GM18873 (cell line): ENCODE results near the gene AKT1.
"Not testable (repeated sequence)": the region's sequence is repeated elsewhere in the genome, so short reads cannot be mapped to it uniquely, and the experiment has no call there.

Experiments
- ATAC-seq: cut with Tn5 transposase; IDR thresholded peaks from one replicate; pipeline ENCODE4 v1.9.1; 2021; ENCODE audit warnings: mild to moderate bottlenecking, moderate library complexity, moderate number of reproducible peaks; ENCODE audit not compliant: unreplicated experiment, low FRiP score

AKT1 gene

DNA sequence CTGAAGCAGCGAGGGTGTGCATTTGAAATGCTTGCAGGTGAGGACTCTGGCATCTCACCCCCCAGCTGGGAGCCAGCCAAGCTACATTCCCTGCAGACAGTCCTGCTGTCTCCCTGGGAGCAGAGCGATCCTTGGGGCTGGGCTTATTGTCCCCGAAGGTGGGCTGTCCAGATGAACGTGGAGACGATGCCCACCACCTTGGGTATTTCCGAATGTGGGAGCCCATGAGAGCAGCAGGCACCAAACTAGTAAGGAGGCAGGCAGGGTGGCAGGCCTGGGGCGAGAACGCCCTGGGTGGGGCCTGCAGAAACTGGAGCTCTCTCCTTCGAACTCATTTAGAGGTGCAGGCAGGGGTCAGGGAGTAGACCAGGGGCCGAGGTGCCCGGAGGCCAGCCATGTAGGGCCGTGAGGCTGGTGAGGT, 23.8 kb upstream of the AKT1 start:
- ATAC-seq, result no peak

DNA sequence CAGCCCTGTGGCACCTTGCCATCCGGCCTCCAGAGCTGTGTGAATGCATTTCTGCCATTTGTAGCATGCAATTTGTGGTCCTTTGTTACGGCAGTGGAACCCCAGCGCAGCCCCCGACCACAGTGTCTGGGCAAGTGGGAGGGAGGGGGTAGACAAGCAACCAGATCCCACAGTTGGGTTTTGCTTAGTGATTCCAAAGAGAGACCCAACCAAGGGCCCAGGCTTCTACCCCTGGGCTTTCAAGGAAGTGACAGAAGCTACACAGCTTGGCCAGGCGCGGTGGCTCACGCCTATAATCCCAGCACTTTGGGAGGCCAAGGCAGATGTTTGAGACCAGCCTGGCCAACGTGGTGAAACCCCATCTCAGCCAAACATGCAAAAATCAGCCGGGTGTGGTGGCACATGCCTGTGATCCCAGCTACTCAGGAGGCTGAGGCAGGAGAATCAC, 23.2 kb upstream of the AKT1 start:
- ATAC-seq, result no peak

DNA sequence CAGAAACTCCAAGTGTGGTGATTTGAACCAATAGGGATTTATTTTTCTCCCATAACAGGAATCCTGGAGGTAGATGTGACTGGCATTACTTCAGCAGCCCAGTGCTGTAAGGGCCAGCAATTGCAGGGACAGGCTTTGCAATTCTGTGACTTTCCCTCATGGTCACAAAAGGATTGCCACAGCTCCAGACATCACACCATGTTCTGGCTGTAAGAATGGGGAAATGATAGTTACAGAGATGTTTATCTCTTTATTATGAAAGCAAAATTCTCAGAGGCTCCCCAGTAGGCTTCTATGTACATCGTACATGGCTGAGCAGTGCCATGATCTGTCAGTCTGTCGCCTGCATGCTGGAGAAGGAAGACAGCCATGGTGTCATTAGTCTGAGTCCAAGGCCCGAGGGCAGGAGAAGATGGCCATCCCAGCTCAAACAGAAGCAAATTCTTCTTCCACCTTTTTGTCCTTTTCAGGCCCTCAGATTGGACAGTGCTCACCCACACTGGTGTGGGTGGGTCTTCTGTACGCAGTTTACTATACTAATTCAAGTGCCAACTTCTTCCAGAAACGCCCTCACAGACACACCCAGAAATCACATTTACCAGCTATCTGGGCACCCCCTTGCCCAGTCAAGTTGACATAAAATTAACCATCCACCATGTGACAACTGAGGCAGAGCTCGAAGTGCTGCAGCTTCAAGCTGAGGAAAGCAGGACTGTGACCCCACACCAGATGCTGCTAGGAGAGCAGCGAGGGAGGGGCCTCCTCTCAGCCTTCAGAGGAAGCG, 22.6 kb upstream of the AKT1 start:
- no peak for ATAC-seq

DNA sequence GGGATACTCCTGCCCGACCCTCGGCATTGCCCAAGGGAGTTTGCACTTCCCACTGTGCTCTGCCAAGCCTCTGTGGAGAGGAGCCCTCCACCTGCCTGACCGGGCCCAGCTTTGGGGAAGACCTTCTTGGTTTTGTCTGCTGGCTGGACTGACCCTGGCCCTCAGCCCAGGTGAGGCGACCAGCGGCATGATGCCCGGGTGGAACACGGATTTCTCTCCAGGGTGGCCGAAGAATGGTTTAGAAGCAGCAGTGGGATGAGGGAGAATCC, 21.0 kb upstream of the AKT1 start:
- no peak for ATAC-seq

DNA sequence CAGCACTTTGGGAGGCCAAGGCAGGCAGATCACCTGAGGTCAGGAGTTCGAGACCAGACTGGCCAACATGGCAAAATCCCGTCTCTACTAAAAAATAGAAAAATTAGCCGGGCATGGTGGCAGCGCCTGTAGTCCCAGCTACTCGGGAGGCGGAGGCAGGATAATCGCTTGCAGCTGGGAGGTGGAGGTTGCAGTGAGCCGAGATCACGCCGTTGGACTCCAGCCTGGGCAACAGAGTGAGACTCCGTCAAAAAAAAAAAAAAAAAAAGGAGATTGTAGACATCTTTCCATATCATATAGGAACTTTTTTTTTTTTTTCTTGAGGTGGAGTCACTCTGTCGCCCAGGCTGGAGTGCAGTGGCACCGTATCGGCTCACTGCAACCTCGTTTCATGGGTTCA, 19.2 kb upstream of the AKT1 start:
- ATAC-seq, result not testable (repeated sequence)

DNA sequence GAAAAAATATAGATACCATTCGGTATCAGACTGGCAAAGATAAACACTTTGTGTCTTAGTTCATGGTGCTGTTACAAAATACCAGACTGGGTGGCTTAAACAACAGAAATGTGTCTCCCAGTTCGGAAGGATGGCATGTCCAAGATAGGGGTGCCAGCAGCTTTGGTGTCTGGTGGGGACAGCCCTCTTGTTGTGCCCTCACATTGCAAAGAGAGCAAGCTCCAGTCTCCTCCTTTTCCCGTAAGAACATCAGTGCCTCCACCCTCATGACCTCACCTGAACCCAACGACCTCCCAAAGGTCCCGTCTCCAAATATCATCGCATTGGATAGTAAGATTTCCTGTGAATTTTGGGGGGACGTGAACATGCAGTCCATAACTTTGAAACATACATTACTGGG, 17.7 kb upstream of the AKT1 start:
- ATAC-seq, result no peak

DNA sequence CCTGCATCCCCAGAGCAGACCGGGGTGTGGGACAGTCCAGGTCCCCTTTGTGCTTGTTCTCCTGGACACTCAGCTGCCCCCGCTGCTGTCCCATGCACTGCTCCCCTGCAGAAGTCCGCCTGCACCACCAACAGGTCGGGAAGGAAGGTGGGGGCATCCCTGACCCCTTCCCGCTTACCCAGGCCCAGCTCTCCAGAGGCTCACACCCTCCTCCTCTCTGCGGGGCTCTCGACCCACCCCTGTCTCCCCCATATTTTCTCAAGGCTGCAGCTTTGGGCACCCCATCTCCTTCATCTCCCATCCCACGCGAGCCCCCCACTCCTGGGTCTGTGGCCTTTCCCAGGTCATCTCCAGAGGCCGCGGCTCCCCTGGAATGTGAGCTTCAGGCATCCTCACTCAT, 14.8 kb upstream of the AKT1 start:
- no peak for ATAC-seq

DNA sequence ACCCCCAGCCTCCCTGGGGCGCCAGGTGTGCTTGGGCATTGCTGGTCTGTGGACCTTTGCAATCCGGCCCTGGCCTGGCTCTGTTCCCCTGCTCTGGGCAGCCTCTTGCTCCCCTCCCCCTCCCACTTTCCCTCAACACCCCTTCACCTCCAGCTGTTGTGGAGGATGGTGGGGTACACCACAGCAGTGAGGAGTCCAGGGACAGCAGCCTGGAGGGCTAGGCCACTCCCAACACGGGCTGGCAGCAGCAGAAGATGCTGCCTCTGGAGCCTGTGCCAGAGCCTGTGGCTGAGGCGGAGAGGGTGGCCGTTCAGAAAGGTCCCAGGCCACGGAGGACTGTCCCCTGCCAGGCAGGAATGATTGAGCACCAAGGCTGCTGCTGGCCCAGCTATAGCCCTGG, 12.9 kb upstream of the AKT1 start:
- ATAC-seq, result no peak

DNA sequence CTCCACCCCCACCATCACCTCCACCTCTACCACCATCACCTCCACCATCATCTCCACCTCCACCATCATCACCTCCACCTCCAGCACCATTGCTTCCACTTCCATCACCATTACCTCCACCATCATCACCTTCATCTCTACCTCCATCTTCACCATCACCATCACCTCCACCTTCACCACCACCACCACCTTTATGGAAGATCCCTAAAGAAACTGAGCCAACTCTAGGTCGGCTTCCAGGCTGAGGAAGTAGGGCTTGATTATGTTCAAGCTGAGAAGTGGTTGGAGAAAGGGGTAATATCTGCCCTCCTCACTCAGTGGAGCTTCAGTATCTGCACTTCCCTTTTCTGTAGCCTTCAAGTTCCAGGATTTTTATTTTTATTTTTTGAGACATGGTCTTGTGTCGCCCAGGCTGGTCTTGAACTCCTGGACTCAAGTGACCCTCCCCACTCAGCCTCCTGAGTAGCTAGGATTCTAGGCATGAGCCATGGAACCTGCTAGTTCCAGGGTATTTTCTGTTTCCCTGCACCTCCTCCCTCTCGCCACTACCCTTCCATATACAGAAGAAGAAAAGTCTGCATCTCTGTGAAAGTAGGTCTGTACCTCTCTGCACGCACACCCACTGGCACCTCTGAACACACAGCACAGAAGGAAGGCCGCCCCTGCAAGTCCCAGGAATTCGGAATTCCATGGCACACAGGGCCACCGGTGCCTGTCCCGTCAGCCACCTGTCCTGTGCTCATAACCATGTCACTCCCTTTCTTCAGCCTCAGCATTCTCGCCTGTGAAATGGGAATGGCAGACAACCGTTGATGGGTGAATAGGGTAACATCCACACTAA, 11.3 kb upstream of the AKT1 start:
- ATAC-seq, result no peak

DNA sequence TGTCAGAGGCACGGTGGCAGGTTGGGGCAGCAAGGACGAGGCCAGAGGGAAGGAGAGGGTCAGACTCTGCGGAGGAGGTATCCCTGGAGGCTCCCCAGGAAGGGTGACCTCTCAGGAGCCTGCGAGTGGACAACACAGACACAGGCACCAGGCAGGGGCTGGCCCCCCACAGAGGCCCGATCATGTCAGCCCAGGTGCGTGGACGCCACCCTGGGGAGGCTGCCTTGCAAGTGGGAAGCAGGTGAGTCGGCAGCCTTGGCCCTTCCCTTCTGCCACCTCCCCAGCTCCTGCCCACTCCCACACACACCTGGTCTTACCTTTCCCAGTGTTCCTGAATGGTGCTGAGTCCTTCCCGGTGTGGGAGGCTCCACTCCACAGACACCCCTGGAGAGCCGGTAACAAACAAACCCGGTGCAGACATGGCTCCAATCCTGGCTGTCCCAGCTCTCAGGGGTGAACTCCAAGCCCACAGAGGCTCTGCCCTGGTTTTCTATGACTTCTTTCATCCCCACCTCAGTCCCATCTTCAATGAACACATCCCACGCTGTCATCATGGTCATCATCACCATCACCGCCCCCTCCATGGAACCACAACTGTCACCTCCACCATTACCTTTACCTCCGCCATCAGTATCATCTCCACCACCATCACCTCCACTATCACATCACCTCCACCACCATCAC, 10.5 kb upstream of the AKT1 start:
- no peak for ATAC-seq

DNA sequence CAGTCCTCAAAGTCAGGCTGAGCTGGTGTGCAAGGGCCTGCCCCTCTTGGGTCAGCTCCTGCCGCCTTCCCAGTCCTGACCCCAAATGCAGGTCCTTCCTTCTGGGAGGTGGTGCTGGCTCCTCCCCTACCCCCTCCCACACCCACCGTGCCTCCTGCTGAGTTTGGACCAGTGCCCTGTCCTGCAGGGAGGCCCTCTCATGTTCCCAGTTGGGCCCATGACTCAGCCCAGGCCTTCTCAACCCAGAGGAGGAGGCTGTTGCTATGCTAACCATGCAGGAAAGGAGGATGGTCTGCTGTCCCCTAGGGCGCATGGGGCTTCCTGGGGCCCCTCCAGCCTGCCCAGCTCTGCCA, 9.8 kb upstream of the AKT1 start:
- no peak for ATAC-seq

DNA sequence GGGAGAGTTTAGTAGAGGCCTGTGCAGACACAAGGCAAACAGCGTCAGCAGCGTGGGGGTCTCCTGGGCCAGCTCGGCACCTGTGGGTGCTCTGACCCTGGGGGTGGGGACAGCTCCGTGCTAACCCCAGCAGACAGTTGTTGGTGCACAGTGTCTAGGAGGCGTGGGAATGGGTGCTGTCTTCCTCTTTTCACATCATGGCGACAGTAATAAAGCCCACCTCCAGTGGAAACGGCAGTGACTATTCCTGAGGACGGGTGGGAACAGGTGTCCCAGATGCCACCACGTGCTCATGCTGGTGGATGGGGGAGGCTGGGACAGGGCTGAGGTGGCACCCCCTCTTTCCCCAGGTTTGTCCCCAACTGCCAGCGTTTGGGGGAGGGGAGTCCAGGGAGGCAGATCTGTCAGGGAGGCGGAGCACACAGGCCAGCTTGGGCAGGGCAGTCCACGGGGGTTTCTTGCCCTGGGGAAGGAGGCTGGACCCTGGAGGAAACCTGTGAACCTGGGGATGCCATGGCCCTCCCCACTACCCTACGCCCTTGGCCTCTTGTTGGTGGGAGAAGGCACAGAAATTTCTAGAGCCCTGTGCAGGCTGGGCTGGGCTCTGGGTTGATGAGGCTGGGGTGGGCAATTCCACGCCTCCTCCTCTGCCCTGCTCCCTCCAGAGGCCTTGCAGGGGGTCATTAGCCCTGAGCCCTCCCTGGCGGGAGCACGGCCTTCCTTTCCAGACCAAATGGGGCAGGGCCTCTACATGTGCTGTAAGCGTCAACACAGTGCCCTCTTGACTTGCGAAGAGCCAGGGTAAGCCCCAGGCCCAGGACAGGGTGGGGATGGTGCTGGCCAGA, 9.2 kb upstream of the AKT1 start:
- no peak for ATAC-seq

DNA sequence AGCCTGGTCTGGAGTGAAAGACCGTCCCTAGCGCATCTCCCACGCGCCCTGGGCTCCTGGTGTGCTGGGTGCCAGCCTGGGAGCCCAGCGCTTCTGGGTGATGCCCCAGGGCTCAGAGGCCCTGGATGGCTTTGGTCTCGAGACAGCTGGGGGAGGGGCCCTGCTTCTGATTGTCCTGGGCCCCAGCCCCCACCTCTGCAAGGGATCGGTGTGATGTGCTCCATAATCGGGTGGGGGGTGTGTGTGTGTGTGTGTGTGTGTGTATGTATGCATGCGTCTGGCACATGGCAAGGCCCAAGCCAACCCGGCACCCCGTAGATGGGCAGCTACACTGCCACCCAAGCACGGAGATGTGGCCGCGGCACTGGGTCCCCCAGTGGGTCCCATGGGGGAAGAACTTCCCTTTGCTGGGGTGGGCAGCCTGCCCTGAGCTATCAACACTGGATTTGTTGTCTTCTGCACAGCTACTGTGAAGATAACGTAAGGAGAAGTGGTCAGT, 8.4 kb upstream of the AKT1 start:
- ATAC-seq, result no peak

DNA sequence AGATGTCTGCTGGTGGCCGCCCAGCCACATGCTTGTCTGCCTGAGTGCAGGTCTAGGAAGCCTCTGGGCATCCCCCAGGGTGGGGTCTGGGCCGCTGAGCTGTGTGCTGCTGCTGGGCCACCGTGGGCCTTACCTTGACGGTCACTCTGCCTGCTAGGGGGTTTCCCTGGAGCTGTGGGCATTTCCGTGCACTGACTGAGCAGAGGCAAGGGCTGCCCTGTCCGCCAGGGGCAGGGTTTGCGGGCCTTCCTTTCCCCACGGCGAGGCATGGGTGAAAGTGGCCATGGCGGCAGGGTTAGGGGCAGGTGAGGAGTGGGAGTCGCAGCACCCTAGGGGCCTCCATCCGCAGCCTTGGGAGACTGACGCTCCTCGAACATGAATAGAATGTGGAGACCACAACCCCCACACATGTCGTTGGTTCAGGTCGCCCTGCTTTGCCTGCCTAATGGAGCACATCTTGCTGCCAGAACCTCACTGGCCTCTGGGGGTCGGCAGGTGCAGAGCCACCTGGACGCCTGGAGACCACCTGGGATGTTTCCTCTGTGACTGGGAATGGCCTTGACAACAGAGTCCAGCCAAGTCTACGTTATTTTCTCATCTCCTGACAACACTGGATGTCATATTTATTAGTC, 7.8 kb upstream of the AKT1 start:
- no peak for ATAC-seq

DNA sequence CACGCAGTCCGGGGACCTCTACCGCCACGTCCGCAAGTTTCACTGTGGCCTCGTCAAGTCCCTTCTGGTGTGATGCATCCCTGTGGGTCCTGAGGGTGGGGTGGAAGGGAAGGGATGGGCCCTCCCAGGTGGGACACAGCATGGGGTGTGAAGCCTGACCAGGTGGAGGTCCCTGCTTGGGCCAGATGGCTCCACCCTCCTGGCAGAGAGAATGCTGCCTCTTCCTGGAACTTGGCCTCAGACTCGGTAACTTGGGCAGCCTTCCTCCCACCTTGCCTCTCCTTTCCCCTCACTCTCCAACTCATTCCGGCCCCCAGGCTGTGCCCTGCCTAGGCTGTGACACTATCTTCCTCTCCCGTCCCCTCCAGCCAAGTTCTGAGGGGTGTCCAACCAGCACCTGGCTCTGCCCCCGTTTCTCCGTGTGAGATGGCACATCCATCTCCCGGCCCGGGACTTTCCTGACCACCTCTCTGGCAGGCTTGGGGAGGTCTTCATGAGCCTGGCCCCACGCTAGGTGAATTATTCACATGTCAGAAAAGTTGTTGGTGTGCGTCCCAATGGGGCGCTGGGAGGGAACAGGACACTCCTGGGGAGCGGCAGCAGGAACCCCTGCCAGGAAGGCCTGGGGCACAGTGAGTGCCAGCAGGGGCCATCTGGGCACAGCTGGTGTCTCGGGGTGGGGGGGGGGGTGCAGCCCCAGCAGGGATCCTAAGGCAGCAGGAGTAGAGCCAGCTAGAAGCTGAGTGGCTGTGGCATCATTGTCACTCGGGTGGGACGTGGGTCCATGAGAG, 7.0 kb upstream of the AKT1 start:
- no peak for ATAC-seq

DNA sequence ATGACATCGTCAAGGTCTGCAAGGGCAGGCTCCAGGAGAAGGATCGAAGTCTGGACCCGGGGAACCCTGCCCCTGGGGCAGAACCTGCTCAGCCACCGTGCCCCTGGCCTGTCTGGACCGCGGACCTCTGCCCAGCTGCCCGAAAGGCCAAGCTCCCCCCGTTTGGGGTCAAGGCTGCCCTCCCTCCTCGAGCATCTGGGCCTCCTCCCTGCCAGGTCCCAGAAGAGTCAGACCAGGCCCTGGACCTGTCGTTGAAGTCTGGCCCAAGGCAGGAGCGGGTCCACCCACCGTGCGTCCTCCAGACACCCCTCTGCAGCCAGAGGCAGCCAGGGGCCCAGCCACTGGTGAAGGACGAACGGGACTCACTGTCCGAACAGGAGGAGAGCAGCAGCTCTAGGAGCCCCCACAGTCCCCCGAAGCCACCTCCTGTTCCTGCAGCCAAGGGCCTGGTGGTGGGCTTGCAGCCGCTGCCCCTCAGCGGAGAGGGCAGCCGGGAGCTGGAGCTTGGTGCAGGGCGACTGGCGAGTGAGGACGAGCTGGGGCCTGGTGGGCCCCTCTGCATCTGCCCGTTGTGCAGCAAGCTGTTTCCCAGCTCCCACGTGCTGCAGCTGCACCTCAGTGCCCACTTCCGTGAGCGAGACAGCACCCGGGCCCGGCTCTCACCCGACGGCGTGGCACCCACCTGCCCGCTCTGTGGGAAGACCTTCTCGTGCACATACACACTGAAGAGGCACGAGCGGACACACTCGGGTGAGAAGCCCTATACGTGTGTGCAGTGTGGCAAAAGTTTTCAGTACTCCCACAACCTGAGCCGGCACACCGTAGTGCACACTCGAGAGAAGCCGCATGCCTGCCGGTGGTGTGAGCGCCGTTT, 6.2 kb upstream of the AKT1 start:
- ATAC-seq, result no peak

DNA sequence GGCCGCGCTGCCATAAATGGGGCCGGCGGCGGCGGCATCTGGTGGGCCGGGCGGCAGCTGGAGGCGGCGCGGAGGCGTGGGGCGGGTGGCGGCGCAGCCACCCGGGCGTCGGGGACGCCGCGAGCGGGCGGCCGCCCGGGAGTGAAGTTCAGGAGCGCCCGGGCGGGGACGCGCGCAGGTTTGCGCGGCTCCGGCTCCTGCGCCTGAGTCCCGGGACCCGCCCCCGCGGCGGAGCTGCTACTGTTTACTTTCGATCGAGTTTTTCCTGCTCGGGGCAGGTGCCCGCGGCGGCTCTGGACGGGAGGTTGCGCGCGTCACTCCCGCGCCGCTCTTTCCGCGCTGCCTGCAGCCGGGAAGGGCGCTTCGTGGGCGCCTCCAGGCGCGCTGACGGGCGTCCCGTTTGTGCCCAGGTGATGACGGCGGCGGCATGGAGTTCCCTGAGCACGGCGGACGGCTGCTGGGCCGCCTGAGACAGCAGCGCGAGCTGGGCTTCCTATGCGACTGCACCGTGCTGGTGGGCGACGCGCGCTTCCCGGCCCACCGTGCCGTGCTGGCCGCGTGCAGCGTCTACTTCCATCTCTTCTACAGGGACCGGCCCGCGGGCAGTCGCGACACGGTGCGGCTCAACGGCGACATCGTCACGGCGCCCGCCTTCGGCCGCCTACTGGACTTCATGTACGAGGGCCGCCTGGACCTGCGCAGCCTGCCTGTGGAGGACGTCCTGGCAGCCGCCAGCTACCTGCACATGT, 5.4 kb upstream of the AKT1 start, which contains the start of gene ZBTB42:
Gene ZBTB42 (plus strand): TSS at position 331 of the 749 bp plus-strand sequence. CDS start 97 bp downstream, at position 428.
- no peak for ATAC-seq
